SK-N-SH treated with all-trans-retinoic acid at 6 μM for 48 hours (cell line): ENCODE data around the gene REEP1.
A peak's percentile ranks its signal among the peaks of the same experiment; 100 is the strongest.

ENCODE experiments used
- ATAC-seq: fragments of 200-7000 bp; cut with Tn5 transposase; 3 replicates; pipeline ENCODE4 v1.9.1; 2020; ENCODE audit warnings: mild to moderate bottlenecking, moderate library complexity
- ARNTL ChIP-seq: fragments of 450-650 bp; formaldehyde crosslinking; IDR thresholded peaks from 2 replicates; pipeline ENCODE4 v1.5.0; 2020; ENCODE audit warnings: low read depth, mild to moderate bottlenecking, moderate library complexity, borderline replicate concordance
- BACH2 ChIP-seq: fragments of 250-450 bp; sonication (Bioruptor Pico); IDR thresholded peaks from 2 replicates; pipeline ENCODE4 v1.9.0; 2021; ENCODE audit warnings: mild to moderate bottlenecking, borderline replicate concordance
- CREB5 ChIP-seq: fragments of 250-450 bp; sonication (Bioruptor Pico); IDR thresholded peaks from 2 replicates; pipeline ENCODE4 v1.5.1; 2020; ENCODE audit warnings: low read depth, mild to moderate bottlenecking, moderate library complexity
- CSDC2 ChIP-seq: fragments of 250-450 bp; sonication (Bioruptor Pico); IDR thresholded peaks from 2 replicates; pipeline ENCODE4 v1.5.0; 2020; ENCODE audit warnings: mild to moderate bottlenecking, moderate library complexity
- ESRRG ChIP-seq: fragments of 250-450 bp; sonication (Bioruptor Pico); IDR thresholded peaks from 2 replicates; pipeline ENCODE4 v1.6.1; 2021; ENCODE audit warnings: mild to moderate bottlenecking
- GLIS3 ChIP-seq: fragments of 250-450 bp; sonication (Bioruptor Pico); IDR thresholded peaks from 2 replicates; pipeline ENCODE4 v1.5.0; 2020; ENCODE audit warnings: mild to moderate bottlenecking, moderate library complexity
- ISL1 ChIP-seq: fragments of 250-450 bp; sonication (Bioruptor Pico); IDR thresholded peaks from 2 replicates; pipeline ENCODE4 v2.1.2; 2022; ENCODE audit warnings: mild to moderate bottlenecking, moderate library complexity
- OSR1 ChIP-seq: fragments of 250-450 bp; sonication (Bioruptor Pico); IDR thresholded peaks from 2 replicates; pipeline ENCODE4 v1.8.0; 2022; ENCODE audit warnings: moderate library complexity, mild to moderate bottlenecking, inconsistent platforms
- POU6F1 ChIP-seq: fragments of 250-450 bp; sonication (Bioruptor Pico); IDR thresholded peaks from 2 replicates; pipeline ENCODE4 v1.8.0; 2021; ENCODE audit warnings: low read depth, mild to moderate bottlenecking, moderate library complexity, borderline replicate concordance
- PPARA ChIP-seq: fragments of 250-450 bp; sonication (Bioruptor Pico); IDR thresholded peaks from 2 replicates; pipeline ENCODE4 v1.5.0; 2020; ENCODE audit warnings: mild to moderate bottlenecking, borderline replicate concordance
- RARB ChIP-seq: fragments of 250-450 bp; sonication (Bioruptor Pico); IDR thresholded peaks from 2 replicates; pipeline ENCODE4 v1.8.0; 2021; ENCODE audit warnings: mild to moderate bottlenecking, moderate library complexity
- SNAI2 ChIP-seq: fragments of 250-450 bp; sonication (Bioruptor Pico); IDR thresholded peaks from 2 replicates; pipeline ENCODE4 v1.5.0; 2020; ENCODE audit warnings: mild to moderate bottlenecking, moderate library complexity
- TCF4 ChIP-seq: fragments of 250-450 bp; sonication (Bioruptor Pico); IDR thresholded peaks from 2 replicates; pipeline ENCODE4 v1.8.0; 2021; ENCODE audit warnings: mild to moderate bottlenecking, moderate library complexity, borderline replicate concordance
- TOX ChIP-seq: fragments of 250-450 bp; sonication (Bioruptor Pico); IDR thresholded peaks from 2 replicates; pipeline ENCODE4 v1.8.0; 2021; ENCODE audit warnings: mild to moderate bottlenecking, moderate library complexity, borderline replicate concordance
- TSHZ2 ChIP-seq: fragments of 250-450 bp; sonication (Bioruptor Pico); IDR thresholded peaks from 2 replicates; pipeline ENCODE4 v1.5.0; 2020; ENCODE audit warnings: mild to moderate bottlenecking, moderate library complexity
- ZC3H10 ChIP-seq: fragments of 250-450 bp; sonication (Bioruptor Pico); IDR thresholded peaks from 2 replicates; pipeline ENCODE4 v1.5.1; 2021; ENCODE audit warnings: mild to moderate bottlenecking, moderate library complexity
- ZFP3 ChIP-seq: fragments of 250-450 bp; sonication (Bioruptor Pico); IDR thresholded peaks from 2 replicates; pipeline ENCODE4 v1.5.0; 2020; ENCODE audit warnings: mild to moderate bottlenecking, moderate library complexity
- ZFP30 ChIP-seq: fragments of 450-650 bp; formaldehyde crosslinking; IDR thresholded peaks from 2 replicates; pipeline ENCODE4 v1.5.0; 2022; ENCODE audit warnings: mild to moderate bottlenecking, moderate library complexity
- ZNF70 ChIP-seq: fragments of 450-650 bp; formaldehyde crosslinking; IDR thresholded peaks from 2 replicates; pipeline ENCODE4 v1.5.0; 2020; ENCODE audit warnings: mild to moderate bottlenecking, moderate library complexity
- ZNF8 ChIP-seq: fragments of 450-650 bp; formaldehyde crosslinking; IDR thresholded peaks from 2 replicates; pipeline ENCODE4 v1.5.0; 2020; ENCODE audit warnings: mild to moderate bottlenecking, moderate library complexity

REEP1 gene

GRCh38 chr2:86241611-86242010 lies 95.8 kb downstream of the REEP1 start:
- TF ChIP-seq ZNF70 = peak; percentile 20; the same call in 1 of the 2 replicates
- no peak for TF ChIP-seq ZC3H10
- no peak for ATAC-seq

- TF ChIP-seq CSDC2 (CRISPR knock-in tag) = no peak
- TF ChIP-seq ZFP30 (CRISPR knock-in tag) = no peak
- no peak for TF ChIP-seq ISL1 (CRISPR knock-in tag)
- TF ChIP-seq TSHZ2 (CRISPR knock-in tag) = no peak
- no peak for TF ChIP-seq ARNTL
- no peak for TF ChIP-seq ZNF70
- TF ChIP-seq ZFP3 = no peak
- no peak for TF ChIP-seq SNAI2 (CRISPR knock-in tag)
- no peak for TF ChIP-seq PPARA
- no peak for TF ChIP-seq RARB (CRISPR knock-in tag)
- no peak for TF ChIP-seq TCF4 (CRISPR knock-in tag)
- no peak for TF ChIP-seq BACH2 (CRISPR knock-in tag)
- no peak for TF ChIP-seq POU6F1 (CRISPR knock-in tag)
- TF ChIP-seq, all 23 proteins: peak for 0
- ATAC-seq = no peak
Measured at GRCh38 chr2:86240251-86240650, 97.2 kb downstream of the REEP1 start.

- TF ChIP-seq TOX (no peak), TCF4 (CRISPR knock-in tag) (no peak), TSHZ2 (CRISPR knock-in tag) (no peak), ISL1 (CRISPR knock-in tag) (no peak), ZNF70 (no peak), GLIS3 (CRISPR knock-in tag) (no peak), OSR1 (CRISPR knock-in tag) (no peak), ESRRG (no peak), BACH2 (CRISPR knock-in tag) (no peak), ZNF8 (CRISPR knock-in tag) (no peak), POU6F1 (CRISPR knock-in tag) (no peak), ZFP30 (CRISPR knock-in tag) (no peak), CREB5 (CRISPR knock-in tag) (no peak), SNAI2 (CRISPR knock-in tag) (no peak)
- ATAC-seq = no peak
Measured at GRCh38 chr2:86239745-86240144, 97.7 kb downstream of the REEP1 start.
